GM12864 (cell line): ENCODE results near the gene LPP.

ENCODE experiments used
- DNase-seq: peaks from one replicate; pipeline ENCODE4 v3.0.0-alpha.2; 2011; ENCODE audit warnings: low read depth
- H3K4me3 ChIP-seq: 2 replicates; pipeline ENCODE4 v1.5.1; 2011; ENCODE audit warnings: mild to moderate bottlenecking, low read depth, low read length, control low read depth
- TF ChIP-seq, protein P1 (sequence below): IDR thresholded peaks from 2 replicates; pipeline ENCODE4 v1.5.1; 2011; ENCODE audit warnings: low read depth, mild to moderate bottlenecking, moderate library complexity, low read length, control low read depth, inconsistent platforms; ENCODE audit errors: missing control alignments

The LPP gene

DNA sequence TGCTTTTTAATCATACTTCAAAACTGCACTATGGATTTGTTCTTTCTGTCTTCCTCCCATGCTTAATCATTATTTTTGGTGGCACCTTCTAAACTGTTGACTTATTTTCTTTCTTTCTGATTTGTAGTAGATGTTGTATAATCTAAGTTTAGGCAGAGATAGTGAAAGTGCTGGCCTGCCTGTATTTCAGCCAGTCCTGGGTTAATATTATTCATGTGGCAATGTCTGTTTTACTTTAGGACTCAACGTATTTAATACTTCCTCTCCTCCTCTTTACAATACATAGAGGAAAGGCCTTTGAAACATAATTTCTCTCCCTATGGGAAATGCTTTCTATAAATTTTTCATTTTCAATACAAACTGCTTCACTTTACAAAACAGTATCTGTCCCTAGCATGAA lies 690.1 kb downstream of the LPP start:
- TF ChIP-seq, protein P1, sequence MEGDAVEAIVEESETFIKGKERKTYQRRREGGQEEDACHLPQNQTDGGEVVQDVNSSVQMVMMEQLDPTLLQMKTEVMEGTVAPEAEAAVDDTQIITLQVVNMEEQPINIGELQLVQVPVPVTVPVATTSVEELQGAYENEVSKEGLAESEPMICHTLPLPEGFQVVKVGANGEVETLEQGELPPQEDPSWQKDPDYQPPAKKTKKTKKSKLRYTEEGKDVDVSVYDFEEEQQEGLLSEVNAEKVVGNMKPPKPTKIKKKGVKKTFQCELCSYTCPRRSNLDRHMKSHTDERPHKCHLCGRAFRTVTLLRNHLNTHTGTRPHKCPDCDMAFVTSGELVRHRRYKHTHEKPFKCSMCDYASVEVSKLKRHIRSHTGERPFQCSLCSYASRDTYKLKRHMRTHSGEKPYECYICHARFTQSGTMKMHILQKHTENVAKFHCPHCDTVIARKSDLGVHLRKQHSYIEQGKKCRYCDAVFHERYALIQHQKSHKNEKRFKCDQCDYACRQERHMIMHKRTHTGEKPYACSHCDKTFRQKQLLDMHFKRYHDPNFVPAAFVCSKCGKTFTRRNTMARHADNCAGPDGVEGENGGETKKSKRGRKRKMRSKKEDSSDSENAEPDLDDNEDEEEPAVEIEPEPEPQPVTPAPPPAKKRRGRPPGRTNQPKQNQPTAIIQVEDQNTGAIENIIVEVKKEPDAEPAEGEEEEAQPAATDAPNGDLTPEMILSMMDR = no peak
- no peak for DNase-seq
- no peak overlapping the region for H3K4me3 ChIP-seq

DNA sequence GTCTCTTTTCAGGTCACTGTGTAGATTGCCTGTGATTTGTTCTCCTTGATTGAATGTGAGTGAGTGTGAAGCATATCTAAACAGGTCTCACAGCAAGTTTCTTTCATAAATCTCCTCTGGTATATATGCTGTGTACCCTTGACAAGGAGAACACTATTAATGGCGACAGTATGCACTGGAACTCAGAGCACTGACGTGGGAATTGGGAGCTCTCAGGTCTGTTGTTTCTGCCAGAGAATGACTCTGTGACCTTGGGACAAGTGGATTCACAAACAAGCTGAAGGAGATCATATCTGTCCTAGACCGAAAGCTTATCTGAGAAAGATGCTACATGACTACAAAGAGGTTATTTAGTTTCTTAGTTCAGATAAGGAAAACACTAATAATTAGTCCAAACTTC lies 691.6 kb downstream of the LPP start:
- TF ChIP-seq, protein P1 = no peak
- DNase-seq = no peak
- no peak overlapping the region for H3K4me3 ChIP-seq

DNA sequence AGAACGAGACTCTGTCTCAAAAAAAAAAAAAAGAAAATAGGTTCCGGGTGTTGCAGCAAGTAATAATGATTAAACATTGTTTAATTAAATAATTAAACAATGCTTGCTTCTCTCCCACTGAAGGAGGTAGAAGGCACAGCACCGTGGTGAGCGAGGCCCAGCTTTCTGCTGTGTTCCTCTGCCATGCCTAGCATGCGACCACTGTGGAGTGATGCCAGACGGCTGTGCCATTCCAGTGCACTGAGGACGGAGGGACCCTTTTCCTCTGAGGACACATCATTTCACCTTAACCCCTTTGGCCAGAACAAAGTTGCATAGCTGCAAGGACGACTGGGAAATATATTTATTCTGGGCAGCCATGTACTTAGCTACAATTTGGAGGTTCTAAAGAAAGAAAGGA lies 695.0 kb downstream of the LPP start:
- TF ChIP-seq, protein P1 = no peak
- no peak overlapping the region for H3K4me3 ChIP-seq
- DNase-seq = no peak

DNA sequence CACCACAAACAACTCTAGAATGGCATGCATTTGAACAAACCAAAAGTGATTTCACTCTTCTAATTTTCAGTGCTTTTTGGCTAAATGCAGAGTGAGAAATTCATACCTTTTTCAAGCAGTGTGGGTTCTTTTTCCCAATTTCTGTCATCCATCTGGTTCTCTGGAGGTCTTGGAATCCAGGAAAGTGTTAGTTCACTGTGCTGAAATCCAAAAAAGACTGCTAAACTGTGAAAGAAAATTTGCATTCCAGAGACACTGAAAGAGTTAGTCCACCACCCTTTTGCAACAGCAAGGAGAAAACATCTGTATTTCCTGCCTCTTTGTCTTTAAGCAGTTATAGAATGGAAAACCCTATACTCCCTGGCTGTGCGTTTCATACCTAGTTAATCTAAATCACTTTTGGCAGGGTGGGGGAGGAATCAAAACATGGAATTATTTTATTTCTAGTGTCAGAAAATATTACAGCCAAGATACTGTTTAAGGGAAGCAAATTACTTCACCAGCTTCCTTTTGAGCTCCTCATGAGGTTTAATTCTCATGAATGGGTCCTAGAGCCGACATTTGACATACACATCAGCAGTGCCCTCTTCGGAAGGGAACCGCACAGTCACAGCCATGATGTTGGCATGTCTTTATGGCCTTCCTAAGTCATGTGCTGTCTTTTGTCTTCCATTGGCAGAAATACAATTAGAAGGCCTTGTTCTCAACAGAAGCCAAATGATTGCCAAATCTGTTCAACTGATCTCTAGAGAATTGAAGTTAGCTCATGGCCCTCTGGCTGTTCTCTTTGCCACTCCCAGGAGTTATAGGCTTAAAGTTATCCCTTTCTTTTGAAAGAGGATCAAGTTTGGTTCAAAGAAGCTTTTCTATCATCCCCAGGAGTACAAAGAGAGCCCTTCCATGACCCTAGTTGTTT lies 700.2 kb downstream of the LPP start:
- TF ChIP-seq, protein P1 = no peak
- H3K4me3 ChIP-seq = no peak overlapping the region
- DNase-seq = no peak

DNA sequence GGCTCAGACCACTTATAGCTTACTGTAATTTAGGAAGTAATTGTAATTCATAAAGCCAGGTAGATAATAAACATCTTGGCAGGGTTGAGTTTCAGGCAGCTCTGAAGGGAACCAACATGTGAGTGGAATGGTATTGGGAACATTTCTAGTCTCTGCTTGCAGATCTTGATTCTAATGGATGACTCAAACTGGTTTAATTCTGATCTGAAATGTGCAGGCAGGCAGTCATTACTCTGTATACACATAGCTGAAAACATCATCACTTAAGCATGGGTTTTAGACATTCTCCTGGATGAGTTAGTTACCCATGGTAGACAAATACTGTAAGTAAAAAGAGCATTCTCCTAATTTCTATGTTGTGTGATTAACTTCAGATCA lies 700.8 kb downstream of the LPP start:
- DNase-seq = no peak
- no peak overlapping the region for H3K4me3 ChIP-seq
- TF ChIP-seq, protein P1 = no peak

DNA sequence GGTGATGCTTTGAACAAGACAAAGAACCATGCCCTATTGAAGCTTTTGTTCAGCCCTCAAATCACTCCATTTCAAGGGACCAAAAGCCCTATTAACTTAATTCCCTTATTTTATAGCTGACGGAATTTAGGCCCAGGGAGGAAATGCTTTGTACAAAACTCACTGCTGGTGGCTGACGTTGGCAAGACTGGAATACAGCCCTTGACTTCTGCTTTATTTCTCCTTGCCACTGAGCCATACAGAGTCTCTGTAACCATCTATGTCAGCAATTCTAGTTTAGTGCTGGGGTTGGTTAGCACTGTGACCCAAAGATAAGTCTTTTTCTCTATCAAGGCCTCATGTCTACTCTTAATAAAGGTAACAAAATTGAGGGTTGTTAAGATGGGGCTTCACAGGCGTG lies 701.7 kb downstream of the LPP start:
- DNase-seq = no peak
- H3K4me3 ChIP-seq = no peak overlapping the region
- TF ChIP-seq, protein P1 = no peak

DNA sequence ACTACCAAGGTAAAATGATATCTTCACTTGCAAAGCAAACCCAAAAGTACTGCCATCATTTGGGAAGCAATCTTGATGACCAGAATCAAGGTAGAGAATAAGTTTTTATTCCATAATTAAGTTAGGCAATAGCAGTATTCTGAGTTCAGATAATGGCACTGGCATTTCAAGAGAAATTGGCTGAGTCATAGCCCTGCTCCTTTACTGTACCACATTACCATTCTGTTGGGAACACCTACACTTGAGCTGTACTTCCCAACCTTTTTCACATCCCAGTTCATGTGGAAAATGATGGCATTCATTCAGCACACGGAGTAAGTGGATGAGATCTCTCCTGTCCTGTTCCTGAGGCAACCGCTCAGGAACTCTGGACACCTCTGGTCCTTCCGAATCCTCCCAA lies 706.2 kb downstream of the LPP start:
- TF ChIP-seq, protein P1 = no peak
- DNase-seq = no peak
- no peak overlapping the region for H3K4me3 ChIP-seq
